Endometrium (tissue), 2 donors: Measurements from ENCODE around the gene SLF2.

ENCODE experiments used
- FAIRE-seq: peaks from 2 replicates; lab custom pipeline; 2012; peaks lifted over from hg19 to GRCh38; lab: Jason Lieb, UNC
- donor health status: control.
- donor health status: control.

The SLF2 gene

GRCh38 chr10:100901051-100901450, 11.7 kb upstream of the SLF2 start:
- FAIRE-seq: no peak

DNA sequence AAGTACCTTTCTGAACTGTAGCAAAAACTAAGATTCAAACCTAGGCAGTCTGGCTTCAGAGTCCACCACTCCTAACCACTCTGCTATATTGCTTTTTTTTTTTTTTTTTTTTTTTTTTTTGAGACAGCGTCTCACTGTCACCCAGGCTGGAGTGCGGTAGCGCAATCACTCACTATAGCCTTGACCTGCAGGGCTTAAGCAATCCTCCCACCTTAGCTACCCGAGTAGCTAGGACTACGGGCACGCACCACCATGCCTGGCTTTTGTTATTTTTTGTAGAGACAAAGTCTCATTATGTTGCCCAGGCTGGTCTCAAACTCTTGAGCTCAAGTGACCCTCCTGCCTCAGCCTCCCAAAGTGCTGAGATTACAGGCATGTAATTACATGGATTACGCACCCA, 10.1 kb upstream of the SLF2 start:
- no peak for FAIRE-seq

- no peak for FAIRE-seq
Observed at GRCh38 chr10:100904917-100905316, 7.8 kb upstream of the SLF2 start.

DNA sequence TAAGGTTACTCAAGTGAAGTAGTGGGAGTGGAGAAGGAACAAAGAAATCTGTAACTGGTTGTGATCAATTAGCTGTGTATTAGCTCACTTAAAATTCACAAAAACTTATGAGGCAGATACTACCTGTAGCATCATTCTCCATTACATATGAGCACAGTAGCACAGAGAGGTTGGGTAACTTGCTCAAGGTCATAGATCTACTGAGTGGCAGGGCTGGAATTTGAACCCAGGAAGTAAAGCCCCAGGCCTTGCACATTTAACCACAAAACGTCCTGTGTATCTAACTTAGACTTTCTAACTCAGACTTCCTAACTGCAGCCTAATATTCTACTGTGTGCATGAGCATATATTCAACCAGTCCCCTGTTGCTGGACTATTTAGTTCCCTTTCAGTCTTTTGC, 5.6 kb upstream of the SLF2 start:
- FAIRE-seq: no peak

- no peak for FAIRE-seq
Observed at GRCh38 chr10:100907773-100908363, 4.9 kb upstream of the SLF2 start.

GRCh38 chr10:100908378-100908777, 4.4 kb upstream of the SLF2 start:
- FAIRE-seq: no peak

DNA sequence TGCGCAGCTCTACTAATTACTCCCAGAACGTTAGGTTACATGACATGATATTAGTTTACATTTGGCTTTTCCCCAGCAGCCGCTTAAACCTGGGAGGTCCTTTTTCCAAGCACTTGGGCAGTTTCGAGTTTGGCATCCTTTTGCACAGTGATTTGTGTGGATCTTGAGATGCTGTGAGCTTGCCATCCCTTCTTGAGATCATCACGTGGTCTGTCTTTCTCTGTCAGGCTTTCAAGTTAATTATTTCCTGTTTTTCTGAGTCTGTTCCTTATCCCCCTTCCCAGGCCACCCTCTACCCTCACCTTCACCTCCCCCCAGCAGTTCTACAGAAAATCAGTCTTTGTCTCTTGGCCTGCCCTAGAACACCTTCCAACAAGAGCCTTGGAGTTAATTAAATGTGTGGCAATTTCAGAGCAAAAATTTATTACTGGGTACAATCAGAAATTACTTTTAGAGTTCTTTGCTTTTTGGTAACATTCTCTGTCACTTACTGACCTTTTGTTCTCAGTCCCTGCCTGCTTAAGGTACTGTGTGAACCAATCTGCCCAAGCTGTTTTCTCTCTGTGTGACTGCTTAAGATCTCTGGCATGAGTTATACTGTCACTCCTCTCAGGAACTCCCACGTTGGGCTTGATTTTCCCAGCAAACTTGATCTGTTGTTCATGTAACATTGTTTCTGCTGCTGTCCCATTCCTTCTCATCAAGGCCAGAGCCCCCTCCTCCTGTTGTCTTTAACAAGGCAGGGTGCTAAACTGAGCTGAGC, 3.1 kb upstream of the SLF2 start:
- no peak for FAIRE-seq

GRCh38 chr10:100911472-100911871, 1.3 kb upstream of the SLF2 start:
- peak; percentile 21 for FAIRE-seq

DNA sequence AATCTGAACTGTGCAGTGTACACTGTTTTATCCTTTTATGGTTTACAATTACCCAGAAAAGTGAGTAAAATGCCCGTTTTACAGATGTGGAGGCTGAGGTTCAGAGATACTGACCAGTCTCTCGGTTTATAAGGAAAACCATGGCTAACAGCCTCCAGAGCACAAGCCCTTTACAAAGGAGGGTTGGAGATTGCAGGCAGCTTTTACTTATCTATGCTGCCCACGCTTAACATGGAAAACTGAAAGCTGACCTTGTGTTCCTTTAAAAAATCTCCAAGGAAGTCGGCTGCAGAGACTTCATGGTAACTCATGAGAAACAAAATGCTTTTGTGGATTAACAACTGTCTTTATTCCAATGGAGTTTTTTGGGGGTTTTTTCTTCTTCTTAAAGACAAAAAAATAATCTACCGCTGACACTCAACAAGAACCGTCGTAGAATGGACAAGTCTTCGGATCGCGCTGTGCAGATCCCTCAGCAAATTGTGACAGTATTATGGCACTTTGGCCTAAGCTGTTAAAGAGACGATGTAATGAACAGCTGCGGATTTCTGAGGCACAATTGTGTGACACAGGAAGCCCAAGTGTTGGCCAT, 654 bp upstream of the SLF2 start:
- no peak for FAIRE-seq

- FAIRE-seq: peak; percentile 48
Observed at GRCh38 chr10:100913470-100913865, 705 bp downstream of the SLF2 start.

DNA sequence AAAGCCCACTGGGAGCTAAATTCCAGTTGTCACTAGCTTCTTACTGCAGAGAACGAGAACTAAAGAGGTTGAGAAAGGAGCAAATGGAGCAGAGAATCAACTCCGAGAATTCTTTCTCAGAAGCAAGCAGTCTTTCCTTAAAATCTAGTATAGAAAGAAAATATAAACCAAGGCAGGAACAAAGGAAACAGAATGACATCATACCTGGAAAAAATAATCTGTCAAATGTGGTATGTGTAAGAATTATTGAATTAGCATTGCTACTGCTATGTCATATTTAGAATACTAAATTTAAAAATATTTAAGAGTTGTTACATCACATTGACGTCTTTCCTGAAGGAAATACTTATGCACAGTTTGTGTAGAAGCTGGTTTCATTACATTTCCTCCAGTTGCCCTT, 4.3 kb downstream of the SLF2 start:
- no peak for FAIRE-seq

GRCh38 chr10:100923580-100923979, 10.8 kb downstream of the SLF2 start:
- no peak for FAIRE-seq

DNA sequence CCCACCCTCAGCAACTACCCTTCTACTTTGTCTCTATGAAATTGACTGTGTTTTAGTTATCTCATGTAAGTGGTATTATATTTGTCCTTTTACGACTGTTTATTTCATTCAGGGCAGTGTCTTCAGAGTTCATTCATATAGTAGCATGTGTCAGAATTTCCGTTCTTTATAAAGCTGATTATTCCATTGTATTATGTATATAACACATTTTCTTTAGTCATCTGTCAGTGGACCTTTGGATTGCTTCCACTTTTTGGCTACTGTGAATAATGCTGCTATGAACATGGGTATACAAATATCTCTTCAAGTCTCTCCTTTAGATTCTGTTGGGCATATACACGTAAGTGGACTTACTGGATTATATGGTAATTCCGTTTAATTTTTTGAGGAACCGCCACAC, 14.5 kb downstream of the SLF2 start:
- no peak for FAIRE-seq

- no peak for FAIRE-seq
Observed at GRCh38 chr10:100928039-100928438, 15.3 kb downstream of the SLF2 start.

GRCh38 chr10:100930368-100930767, 17.6 kb downstream of the SLF2 start:
- FAIRE-seq: no peak

DNA sequence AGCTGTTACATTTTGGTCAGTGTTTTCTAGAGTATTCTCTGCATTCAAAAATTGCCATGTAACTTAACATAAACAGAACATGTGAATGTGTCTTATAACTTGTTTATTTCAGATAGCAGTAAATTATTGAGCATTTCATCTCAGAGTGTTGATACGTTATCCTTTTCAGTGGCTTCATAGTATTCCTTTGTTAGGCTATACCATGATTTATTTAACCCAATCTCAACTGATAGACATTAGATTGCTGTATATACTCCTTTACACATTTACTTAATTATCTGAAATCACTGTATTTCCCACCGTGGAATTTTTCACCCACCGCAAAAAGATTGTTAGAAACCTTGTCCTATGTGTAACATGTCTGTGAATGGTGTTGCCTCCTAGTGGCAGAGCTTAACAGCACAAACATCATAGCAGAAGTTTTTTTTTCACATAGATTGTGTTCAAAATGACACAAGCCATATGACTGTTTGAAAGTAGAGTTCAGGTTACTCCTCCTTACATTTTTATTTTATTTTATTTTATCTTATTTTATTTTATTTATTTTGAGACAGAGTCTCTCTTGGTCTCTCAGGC, 21.4 kb downstream of the SLF2 start:
- FAIRE-seq: no peak

GRCh38 chr10:100939763-100940344, 27.1 kb downstream of the SLF2 start:
- FAIRE-seq: no peak

GRCh38 chr10:100942229-100942628, 29.5 kb downstream of the SLF2 start:
- no peak for FAIRE-seq

DNA sequence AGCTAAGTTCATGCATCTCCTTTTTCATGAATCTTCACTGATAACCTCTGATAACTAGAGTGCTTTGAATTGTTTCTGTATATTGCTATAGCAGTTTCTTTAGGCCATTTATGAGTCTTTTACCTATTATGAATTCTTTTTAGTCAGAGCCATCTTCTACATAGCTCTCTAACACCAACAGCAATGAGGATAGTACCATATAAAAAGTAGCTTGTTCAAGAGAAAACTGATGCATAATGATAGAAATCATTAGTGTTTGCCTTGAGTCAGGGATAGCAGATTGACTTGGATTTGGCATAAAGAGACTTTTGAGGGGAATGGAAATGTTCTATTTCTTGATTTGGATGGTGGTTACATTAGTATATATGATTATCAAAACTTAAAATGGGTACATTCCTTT, 30.7 kb downstream of the SLF2 start:
- FAIRE-seq: no peak

- FAIRE-seq: no peak
Observed at GRCh38 chr10:100945754-100946153, 33.0 kb downstream of the SLF2 start.

- no peak for FAIRE-seq
Observed at GRCh38 chr10:100948916-100949315, 36.2 kb downstream of the SLF2 start.

GRCh38 chr10:100960251-100960650, 47.5 kb downstream of the SLF2 start:
- no peak for FAIRE-seq
